IMR-90 (cell line): Measurements from ENCODE around the gene TFCP2. TPM values are rescaled to one million over a fixed set of nuclear protein-coding genes. Genes with fewer than 3 reads are reported as not detected.
A peak's percentile ranks its signal among the peaks of the same experiment; 100 is the strongest.

Experiments
- ATAC-seq: fragments of 200-7000 bp; cut with Tn5 transposase; 2 replicates; pipeline ENCODE4 v1.9.1; 2020; ENCODE audit warnings: low read depth, mild to moderate bottlenecking, moderate library complexity
- BruUV-seq: library from RNA; stranded (reverse); fragments of 400-500 nt; replicated peaks from 2 replicates; lab custom pipeline; 2021; lab: Mats Ljungman, UMichigan
- CTCF ChIA-PET: fragments of 300-600 bp; formaldehyde crosslinking; extraction: SDS; loops from one replicate; lab custom pipeline; 2021; ENCODE audit warnings: antibody characterized with exemption; lab: Yijun Ruan, JAX
- POLR2A ChIA-PET: fragments of 300-600 bp; sonication (Branson Sonifier 250); formaldehyde crosslinking; loops from one replicate; lab custom pipeline; 2022; ENCODE audit warnings: antibody characterized with exemption; ENCODE audit not compliant: unreplicated experiment; lab: Charles Lee
- DNase-seq: peaks from one replicate; pipeline ENCODE4 v3.0.0; 2013
- H2AFZ ChIP-seq: replicated peaks from 2 replicates; pipeline ENCODE3; 2013; ENCODE audit warnings: low read length, mild to moderate bottlenecking; ENCODE audit not compliant: poor library complexity
- H2AK5ac ChIP-seq: 2 replicates; pipeline ENCODE4 v1.6.1; 2013; ENCODE audit warnings: low read depth, low read length, inconsistent platforms
- H2AK9ac ChIP-seq: replicated peaks from 2 replicates; pipeline ENCODE3; 2013; ENCODE audit warnings: mild to moderate bottlenecking, low read depth, low read length, moderate library complexity; ENCODE audit not compliant: poor library complexity
- H2BK120ac ChIP-seq: 2 replicates; pipeline ENCODE4 v1.6.1; 2013; ENCODE audit warnings: low read depth, low read length, inconsistent platforms
- H2BK15ac ChIP-seq: 3 replicates; pipeline ENCODE4 v1.6.1; 2013; ENCODE audit warnings: low read depth, low read length, inconsistent platforms
- H2BK20ac ChIP-seq: 2 replicates; pipeline ENCODE4 v1.6.1; 2013; ENCODE audit warnings: low read depth, mild to moderate bottlenecking, inconsistent platforms, low read length, moderate library complexity
- H2BK5ac ChIP-seq: 2 replicates; pipeline ENCODE4 v1.6.1; 2013; ENCODE audit warnings: mild to moderate bottlenecking, low read depth, low read length, inconsistent platforms; ENCODE audit not compliant: poor library complexity, severe bottlenecking
- H3K14ac ChIP-seq: replicated peaks from 2 replicates; pipeline ENCODE4 v1.6.1; 2013; ENCODE audit warnings: low read depth, low read length, inconsistent platforms
- H3K18ac ChIP-seq: 2 replicates; pipeline ENCODE4 v1.6.1; 2013; ENCODE audit warnings: low read depth, low read length, control low read depth
- H3K23ac ChIP-seq: 2 replicates; pipeline ENCODE4 v1.6.1; 2013; ENCODE audit warnings: low read depth, low read length, inconsistent platforms
- H3K27ac ChIP-seq: 2 replicates; pipeline ENCODE4 v1.5.1; 2013; ENCODE audit warnings: mild to moderate bottlenecking, control low read depth, low read length; ENCODE audit not compliant: insufficient read depth
- H3K27me3 ChIP-seq: 2 replicates; pipeline ENCODE4 v1.6.1; 2013; ENCODE audit warnings: low read length; ENCODE audit not compliant: control insufficient read depth, insufficient read depth
- H3K36me3 ChIP-seq: 2 replicates; pipeline ENCODE4 v1.6.1; 2013; ENCODE audit warnings: low read length, mixed read lengths; ENCODE audit not compliant: control insufficient read depth, insufficient read depth
- H3K4ac ChIP-seq: 2 replicates; pipeline ENCODE4 v1.6.1; 2013; ENCODE audit warnings: low read depth, low read length, inconsistent platforms
- H3K4me1 ChIP-seq: 2 replicates; pipeline ENCODE4 v1.6.1; 2013; ENCODE audit warnings: low read length, mixed read lengths; ENCODE audit not compliant: control insufficient read depth, insufficient read depth
- H3K4me2 ChIP-seq: 2 replicates; pipeline ENCODE4 v1.6.1; 2013; ENCODE audit warnings: low read depth, mild to moderate bottlenecking, control low read depth, low read length, moderate library complexity
- H3K4me3 ChIP-seq: 2 replicates; pipeline ENCODE4 v1.5.1; 2013; ENCODE audit warnings: low read depth, mild to moderate bottlenecking, control low read depth, low read length, moderate library complexity; ENCODE audit not compliant: insufficient read depth
- H3K56ac ChIP-seq: 2 replicates; pipeline ENCODE4 v1.6.1; 2013; ENCODE audit warnings: low read length, inconsistent platforms; ENCODE audit not compliant: insufficient read depth; ENCODE audit errors: extremely low read depth
- H3K79me1 ChIP-seq, 2 experiments: 2 replicates each; pipeline ENCODE4 v1.6.1; 2013; ENCODE audit warnings: low read length in 2 of 2, inconsistent platforms in 1 of 2, low read depth in 1 of 2
- H3K9ac ChIP-seq: 2 replicates; pipeline ENCODE4 v1.6.1; 2013; ENCODE audit warnings: low read depth, low read length, control low read depth
- H3K9me1 ChIP-seq: 2 replicates; pipeline ENCODE4 v1.6.1; 2013; ENCODE audit warnings: low read length, inconsistent platforms; ENCODE audit not compliant: insufficient read depth
- H3K9me3 ChIP-seq: 2 replicates; pipeline ENCODE4 v1.6.1; 2013; ENCODE audit warnings: low read length; ENCODE audit not compliant: control insufficient read depth, insufficient read depth
- H4K20me1 ChIP-seq: 2 replicates; pipeline ENCODE4 v1.6.1; 2013; ENCODE audit warnings: low read length, inconsistent platforms; ENCODE audit not compliant: insufficient read depth
- H4K5ac ChIP-seq: 2 replicates; pipeline ENCODE4 v1.6.1; 2013; ENCODE audit warnings: mild to moderate bottlenecking, low read depth, low read length, control low read depth
- H4K8ac ChIP-seq, 2 experiments: 2 replicates each; pipeline ENCODE4 v1.6.1; 2013; ENCODE audit warnings: low read depth in 2 of 2, low read length in 2 of 2, control low read depth in 1 of 2, inconsistent platforms in 1 of 2
- H4K91ac ChIP-seq: 2 replicates; pipeline ENCODE4 v1.6.1; 2013; ENCODE audit warnings: low read depth, low read length, inconsistent platforms; ENCODE audit not compliant: insufficient read depth
- MXI1 ChIP-seq: IDR thresholded peaks from 2 replicates; pipeline ENCODE4 v1.6.1; 2012; ENCODE audit warnings: low read depth, mild to moderate bottlenecking, low read length, moderate library complexity, borderline replicate concordance
- RFX5 ChIP-seq: IDR thresholded peaks from 2 replicates; pipeline ENCODE4 v1.8.0; 2012; ENCODE audit warnings: low read depth, mild to moderate bottlenecking, low read length, moderate library complexity
- WGBS, 2 experiments: methylation state at CpG; one replicate each; pipeline versions ENCODE4 v1.1.5 to v1.1.7; 2013; ENCODE audit warnings: missing lambda C conversion rate in 2 of 2; ENCODE audit not compliant: insufficient read length in 1 of 2; ENCODE audit errors: extremely low coverage in 2 of 2; 5-methylcytosine and 5-hydroxymethylcytosine counted together
- dilution Hi-C: fragments of 300-500 bp; cut with HindIII; formaldehyde crosslinking; loops from one replicate; pipeline ENCODE4 v1.14.3; 2018; ENCODE audit warnings: low sequenced_read_pairs; ENCODE audit not compliant: unreplicated experiment
- in situ Hi-C: fragments of 300-500 bp; cut with MboI; formaldehyde crosslinking; loops from 3 replicates; pipeline ENCODE4 v1.14.3; 2019; ENCODE audit warnings: low sequenced_read_pairs, inconsistent platforms, mixed read lengths
- intact Hi-C: fragments of 100-400 bp; cut with micrococcal nuclease; formaldehyde crosslinking; loops from 2 replicates; pipeline ENCODE4 v1.10.0; 2022
- polyA plus RNA-seq, 3 experiments: library from polyadenylated mRNA; depleted of rRNA; stranded (reverse); fragments of >200 nt; gene quantifications; 2 replicates each; pipeline ENCODE4 v1.2.3, GENCODE V29; 2012; ENCODE audit warnings: low replicate concordance in 1 of 3
- total RNA-seq: library from RNA; depleted of rRNA; stranded (reverse); fragments of >200 nt; gene quantifications from 2 replicates; pipeline ENCODE4 v1.2.3, GENCODE V29; 2012

TFCP2 gene
- total and polyA plus RNA-seq, 2 of the 4 experiments (the other 2 are of a cell fraction), result 10.0 to 15.4 TPM

GRCh38 chr12:51082561-51083125 is 90.3 kb downstream of the TFCP2 start:
- H3K18ac ChIP-seq, result no peak overlapping the region; the same call in 1 of the 2 replicates
- intact Hi-C loops, result loop anchor here (5.0 to 10.0 kb wide), 2 partner anchors 155 to 262 kb away; partner anchors contain the start of genes CELA1 and DAZAP2
- H3K9me1 ChIP-seq, result peaks cover 4% of the 10 kb centered on the region; the same call in 1 of the 2 replicates
- peak overlapping the region; percentile 76 for H3K9ac ChIP-seq
- no peak overlapping the region for H2BK120ac ChIP-seq
- H4K5ac ChIP-seq, result peak overlapping the region; percentile 5; the same call in 1 of the 2 replicates
- H3K4me1 ChIP-seq, result peaks cover 2% of the 10 kb centered on the region; the same call in 1 of the 2 replicates
- H3K4ac ChIP-seq, result peak overlapping the region; percentile 80
- H2AK5ac ChIP-seq, result peak overlapping the region; percentile 38; the same call in 1 of the 2 replicates
- BruUV-seq, result TSS peak; percentile 15
- peak overlapping the region; percentile 27 to 36; a peak in 2 of 4 replicates for H4K8ac ChIP-seq
- DNase-seq, result peak; percentile 39
- ChIA-PET POLR2A (interaction anchor here (0.5 to 1.0 kb wide), 10 partner anchors 12 to 319 kb away, joined by 3 to 13 read pairs (median 4); partner anchors contain the start of genes ATF1 and DAZAP2), CTCF (interaction anchor here (1.3 kb wide), 1 partner anchor 259 kb away, joined by 5 read pairs; no protein-coding TSS in a partner anchor)
- no peaks in the 10 kb centered on the region for H3K9me3 ChIP-seq
- H2BK15ac ChIP-seq, result no peak overlapping the region
- peak overlapping the region; percentile 89 for H3K23ac ChIP-seq
- H2AK9ac ChIP-seq, result peak overlapping the region; percentile 83
- peaks cover 6 to 39% of the 10 kb centered on the region in 2 experiments; a peak in 3 of 4 replicates for H3K79me1 ChIP-seq
- no peaks in the 10 kb centered on the region for H3K27me3 ChIP-seq
- peak; percentile 28 for ATAC-seq
- H3K4me3 ChIP-seq, result peak overlapping the region; percentile 74
- H2AFZ ChIP-seq, result peak overlapping the region; percentile 91
- H4K20me1 ChIP-seq, result peaks cover 39% of the 10 kb centered on the region
- peak overlapping the region; percentile 64 for H3K14ac ChIP-seq
- peak overlapping the region; percentile 51 for H2BK5ac ChIP-seq
- H2BK20ac ChIP-seq, result no peak overlapping the region
- dilution Hi-C loops, result no loop called here
- in situ Hi-C loops, result loop anchor here (10.0 kb wide), 1 partner anchor 262 kb away; the partner anchor contains the start of gene CELA1
- TF ChIP-seq MXI1 (no peak), RFX5 (no peak)
- 0 to 83% methylated on average over 1 to 15 of the region's 18 CpGs for WGBS, 2 experiments
- H3K56ac ChIP-seq, result peak overlapping the region; percentile 7; the same call in 1 of the 2 replicates
- H4K91ac ChIP-seq, result no peak overlapping the region
- no peaks in the 10 kb centered on the region for H3K36me3 ChIP-seq
- peak overlapping the region; percentile 66 for H3K27ac ChIP-seq
- peak overlapping the region; percentile 87 for H3K4me2 ChIP-seq
